C1 segment of cervical spinal cord (tissue), 14 donors: ENCODE data around the gene HPD.

Source experiments
- DNase-seq, 14 donors: peaks; one replicate each; lab custom pipeline; 2025; lab: John Stamatoyannopoulos, UW

HPD gene

DNA sequence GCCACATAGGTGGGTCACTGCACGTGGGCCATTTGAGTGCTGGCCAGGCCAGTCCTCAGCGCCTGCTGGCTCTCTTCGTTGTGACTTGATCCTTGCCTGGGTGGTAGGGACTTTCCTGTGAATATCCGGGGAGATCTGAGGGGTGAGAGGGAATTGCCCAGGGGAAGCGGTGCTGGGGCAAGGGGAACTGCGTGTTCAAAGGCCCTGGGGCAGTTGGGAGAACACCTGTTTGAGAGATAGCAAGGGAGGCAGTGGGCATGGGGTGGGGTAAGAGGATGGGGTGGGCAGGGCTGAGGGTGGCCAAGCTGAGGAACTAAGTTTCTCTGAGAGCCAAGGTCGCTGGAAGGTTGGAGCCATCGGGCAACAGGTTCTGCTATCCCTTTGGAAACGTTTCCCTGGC lies 29.8 kb downstream of the HPD start:
- no peak for DNase-seq

DNA sequence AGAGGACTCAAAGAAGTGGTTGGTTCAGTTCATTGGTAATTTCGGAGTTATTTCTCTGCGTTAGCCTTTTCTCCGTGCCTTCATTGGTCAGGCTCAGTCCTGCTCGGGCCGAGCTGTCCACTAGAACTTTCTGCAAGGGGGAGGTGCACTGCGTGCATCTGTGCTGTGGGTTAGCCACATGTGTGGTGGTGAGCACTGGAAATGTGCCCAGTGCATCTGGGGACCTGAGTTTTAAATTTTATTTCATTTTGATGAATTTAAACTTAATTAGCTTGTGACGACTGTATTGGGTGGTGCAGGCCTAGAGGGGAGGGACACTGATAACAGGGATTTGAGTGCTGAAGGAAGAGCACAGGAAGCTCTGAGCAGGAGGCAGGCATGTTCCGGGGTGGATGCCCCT lies 30.4 kb downstream of the HPD start:
- DNase-seq, result no peak

DNA sequence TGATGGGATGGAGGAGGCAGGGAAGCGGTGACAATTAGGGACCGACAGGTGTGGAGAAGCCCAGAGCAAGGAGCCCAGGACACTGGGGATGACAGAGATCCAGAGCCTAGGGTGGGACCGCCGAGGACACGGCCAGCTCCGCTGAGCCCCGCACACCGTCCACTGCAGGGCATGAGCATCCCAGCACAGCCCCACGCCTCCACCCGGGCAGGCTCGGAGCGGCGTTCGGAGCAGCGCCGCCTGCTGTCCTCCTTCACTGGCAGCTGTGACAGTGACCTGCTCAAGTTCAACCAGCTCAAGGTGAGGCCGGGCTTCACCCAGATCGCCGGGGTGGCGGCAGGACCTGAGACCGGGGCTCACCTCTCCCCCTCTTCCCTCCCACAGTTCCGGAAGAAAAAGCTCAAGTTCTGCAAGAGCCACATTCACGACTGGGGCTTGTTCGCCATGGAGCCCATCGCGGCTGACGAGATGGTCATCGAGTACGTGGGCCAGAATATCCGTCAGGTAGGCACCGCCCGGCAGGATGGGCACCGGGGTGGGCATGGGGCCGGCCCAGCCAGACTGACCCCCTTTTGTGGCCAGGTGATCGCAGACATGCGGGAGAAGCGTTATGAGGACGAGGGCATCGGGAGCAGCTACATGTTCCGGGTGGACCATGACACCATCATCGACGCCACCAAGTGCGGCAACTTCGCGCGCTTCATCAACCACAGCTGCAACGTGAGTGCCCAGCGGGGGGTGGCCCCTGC lies 31.1 kb downstream of the HPD start:
- no peak for DNase-seq

DNA sequence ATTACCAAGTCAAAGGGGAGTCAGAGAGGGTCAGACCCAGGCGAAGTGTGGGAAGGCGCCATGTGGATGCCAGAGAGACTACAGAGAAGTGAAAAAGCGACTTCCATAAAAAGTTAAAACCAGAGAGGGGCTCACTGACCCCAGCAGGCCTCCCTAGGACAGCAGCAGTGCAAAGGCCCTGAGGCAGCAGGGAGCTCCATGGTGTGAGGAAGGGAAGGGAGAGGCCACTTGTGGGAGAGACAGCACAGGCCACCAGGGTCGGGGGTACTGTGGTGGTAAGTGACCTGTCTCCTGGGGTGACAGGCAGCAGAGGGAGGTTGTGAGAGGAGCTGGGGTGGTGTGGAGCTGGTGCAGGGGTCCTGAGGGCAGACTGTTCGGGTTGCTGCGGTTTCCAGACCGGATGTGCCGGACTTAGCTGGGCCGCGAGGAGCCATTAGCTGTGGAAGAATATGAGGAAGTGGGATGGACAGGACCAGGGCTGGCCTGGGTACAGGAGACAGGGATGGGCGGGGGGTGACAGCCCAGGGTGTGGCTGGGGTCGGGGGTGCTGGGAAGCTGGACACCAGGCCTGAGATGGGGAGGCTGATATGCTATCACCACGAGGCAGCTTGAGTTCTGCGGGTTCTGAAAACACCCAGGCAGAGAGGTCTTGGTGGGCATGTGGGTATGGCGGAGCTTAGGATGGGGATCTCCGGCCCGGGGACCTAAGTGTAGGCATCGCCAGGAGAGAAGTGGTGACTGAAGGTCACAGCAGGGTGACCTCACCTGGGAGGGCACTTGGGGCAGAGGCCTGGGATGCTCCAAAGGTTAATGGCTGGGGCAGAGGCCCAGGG lies 32.1 kb downstream of the HPD start:
- DNase-seq, result no peak

DNA sequence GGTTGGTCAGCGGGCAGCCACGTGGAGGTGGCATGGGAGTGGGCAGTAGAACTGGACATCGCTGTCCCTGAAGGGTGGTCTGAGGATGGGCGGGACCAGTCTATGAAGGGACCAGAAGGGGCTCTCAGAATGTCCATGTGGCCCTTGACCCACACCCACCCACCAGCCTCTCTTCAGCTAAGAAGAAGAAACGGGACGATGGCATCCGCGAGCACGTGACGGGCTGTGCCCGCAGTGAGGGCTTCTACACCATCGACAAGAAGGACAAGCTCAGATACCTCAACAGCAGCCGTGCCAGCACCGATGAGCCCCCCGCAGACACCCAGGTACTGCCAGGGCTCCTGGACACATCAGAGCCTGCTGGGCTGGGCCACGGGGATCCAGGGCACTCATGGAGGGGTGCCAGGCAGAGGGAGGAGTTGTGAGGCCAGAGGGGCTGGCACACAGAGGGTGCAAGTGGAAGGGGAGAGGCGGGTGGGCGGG lies 33.6 kb downstream of the HPD start:
- DNase-seq, result no peak

DNA sequence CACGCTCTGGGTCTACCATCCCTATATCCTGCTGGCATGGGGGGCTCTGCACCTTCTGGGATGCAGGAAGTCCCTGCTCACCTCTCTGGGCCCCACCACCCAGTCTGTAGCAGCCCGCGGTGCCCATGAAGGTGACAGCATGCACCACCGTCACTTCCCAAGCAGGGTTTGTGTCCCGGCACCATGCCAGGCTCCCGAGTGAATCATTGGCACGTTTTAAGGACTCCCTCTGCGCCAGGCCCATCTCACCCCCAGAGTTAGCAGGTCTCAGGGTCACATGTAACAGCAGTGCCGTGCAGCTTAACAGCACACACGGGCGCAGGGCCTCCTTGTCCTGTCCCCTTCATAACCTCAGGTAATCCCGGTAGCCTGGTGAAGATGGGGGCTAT lies 34.9 kb downstream of the HPD start:
- DNase-seq, result no peak

DNA sequence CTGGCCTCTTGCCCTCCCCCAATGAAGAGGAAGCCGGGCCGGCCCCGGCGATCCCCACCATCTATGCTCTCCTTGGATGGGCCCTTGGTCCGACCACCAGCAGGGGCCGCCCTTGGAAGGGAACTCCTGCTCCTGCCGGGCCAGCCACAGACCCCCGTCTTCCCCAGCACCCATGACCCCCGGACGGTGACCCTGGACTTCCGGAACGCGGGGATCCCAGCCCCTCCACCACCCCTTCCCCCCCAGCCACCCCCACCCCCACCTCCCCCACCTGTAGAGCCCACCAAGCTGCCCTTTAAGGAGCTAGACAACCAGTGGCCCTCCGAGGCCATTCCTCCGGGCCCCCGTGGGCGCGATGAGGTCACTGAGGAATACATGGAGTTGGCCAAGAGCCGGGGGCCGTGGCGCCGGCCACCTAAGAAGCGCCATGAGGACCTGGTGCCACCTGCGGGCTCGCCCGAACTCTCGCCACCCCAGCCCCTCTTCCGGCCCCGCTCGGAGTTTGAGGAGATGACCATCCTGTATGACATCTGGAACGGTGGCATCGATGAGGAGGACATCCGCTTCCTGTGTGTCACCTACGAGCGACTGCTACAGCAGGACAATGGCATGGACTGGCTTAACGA lies 35.4 kb downstream of the HPD start:
- DNase-seq, result no peak

DNA sequence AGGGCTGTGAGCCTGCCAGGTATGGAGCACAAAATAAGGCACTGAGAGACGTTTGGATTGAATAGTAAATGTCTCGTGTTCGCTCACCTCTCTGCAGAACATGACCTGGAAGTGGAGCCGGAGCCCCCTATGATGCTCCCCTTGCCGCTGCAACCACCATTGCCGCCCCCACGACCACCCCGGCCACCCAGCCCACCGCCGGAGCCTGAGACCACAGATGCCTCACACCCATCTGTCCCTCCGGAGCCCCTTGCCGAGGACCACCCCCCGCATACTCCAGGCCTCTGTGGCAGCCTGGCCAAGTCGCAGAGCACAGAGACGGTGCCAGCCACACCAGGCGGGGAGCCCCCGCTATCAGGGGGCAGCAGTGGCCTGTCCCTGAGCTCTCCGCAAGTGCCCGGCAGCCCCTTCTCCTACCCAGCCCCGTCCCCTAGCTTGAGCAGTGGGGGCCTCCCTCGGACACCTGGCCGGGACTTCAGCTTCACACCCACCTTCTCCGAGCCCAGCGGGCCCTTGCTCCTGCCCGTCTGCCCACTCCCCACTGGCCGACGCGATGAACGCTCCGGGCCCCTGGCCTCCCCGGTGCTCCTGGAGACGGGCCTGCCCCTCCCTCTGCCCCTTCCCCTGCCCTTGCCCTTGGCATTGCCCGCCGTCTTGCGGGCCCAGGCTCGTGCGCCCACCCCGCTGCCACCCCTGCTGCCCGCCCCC lies 36.1 kb downstream of the HPD start:
- no peak for DNase-seq

DNA sequence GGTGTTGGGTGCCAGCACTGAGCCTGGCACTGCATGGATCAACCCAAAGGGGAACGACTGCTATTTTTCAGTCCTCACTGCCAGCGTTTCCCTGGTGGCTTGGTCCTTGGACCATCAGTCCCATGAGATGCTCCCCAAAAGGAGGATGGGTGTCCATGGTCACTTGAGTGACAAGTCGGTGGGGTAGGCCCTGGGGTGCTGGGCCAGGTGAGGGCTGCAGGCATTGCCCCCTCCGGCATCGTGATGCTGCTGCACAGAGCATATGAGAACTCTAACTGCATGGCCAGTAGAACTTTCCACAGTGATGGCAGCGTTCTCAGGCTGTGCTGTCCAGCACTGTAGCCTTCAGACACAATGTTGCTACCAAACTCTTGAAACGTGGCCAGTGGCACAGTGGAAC lies 38.6 kb downstream of the HPD start:
- DNase-seq, result no peak

DNA sequence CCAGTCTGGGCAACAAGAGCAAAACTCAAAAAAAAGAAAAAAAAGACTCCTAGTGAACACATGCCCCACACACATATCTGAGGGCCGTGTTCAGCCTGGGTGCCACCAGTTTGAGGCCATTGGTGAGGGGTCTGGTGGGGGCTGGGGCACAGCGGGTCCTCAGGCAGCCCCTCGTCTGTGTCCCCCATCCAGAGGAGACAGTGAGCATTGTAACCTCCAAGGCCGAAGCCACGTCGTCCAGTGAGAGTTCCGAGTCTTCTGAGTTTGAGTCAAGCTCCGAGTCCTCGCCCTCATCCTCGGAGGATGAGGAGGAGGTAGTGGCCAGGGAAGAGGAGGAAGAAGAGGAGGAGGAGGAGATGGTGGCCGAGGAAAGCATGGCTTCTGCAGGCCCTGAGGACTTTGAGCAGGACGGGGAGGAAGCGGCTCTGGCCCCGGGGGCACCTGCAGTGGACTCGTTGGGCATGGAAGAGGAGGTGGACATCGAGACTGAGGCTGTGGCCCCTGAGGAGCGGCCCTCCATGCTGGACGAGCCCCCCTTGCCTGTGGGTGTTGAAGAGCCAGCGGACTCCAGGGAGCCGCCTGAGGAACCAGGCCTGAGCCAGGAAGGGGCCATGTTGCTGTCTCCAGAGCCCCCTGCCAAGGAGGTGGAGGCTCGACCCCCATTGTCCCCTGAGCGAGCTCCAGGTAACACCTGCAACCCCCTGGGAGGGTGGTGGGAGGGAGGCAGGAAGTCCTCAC lies 39.3 kb downstream of the HPD start:
- DNase-seq, result no peak

DNA sequence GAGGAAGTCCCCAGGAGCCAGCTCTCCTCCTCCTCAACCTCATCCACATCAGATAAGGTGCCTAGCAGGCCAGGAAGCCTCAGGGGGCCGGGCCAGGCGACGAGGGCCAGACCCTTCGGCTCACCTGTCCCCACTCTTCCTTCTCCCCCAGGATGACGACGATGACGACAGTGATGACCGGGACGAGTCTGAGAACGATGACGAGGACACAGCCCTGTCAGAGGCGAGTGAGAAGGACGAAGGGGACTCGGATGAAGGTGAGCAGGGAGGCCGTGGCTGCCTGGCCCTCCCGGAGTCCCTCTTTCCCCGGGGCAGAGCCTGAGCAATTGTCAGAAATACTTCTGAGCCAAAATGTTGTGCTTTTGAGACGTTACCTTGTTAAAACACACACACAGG lies 41.0 kb downstream of the HPD start:
- DNase-seq, result no peak

DNA sequence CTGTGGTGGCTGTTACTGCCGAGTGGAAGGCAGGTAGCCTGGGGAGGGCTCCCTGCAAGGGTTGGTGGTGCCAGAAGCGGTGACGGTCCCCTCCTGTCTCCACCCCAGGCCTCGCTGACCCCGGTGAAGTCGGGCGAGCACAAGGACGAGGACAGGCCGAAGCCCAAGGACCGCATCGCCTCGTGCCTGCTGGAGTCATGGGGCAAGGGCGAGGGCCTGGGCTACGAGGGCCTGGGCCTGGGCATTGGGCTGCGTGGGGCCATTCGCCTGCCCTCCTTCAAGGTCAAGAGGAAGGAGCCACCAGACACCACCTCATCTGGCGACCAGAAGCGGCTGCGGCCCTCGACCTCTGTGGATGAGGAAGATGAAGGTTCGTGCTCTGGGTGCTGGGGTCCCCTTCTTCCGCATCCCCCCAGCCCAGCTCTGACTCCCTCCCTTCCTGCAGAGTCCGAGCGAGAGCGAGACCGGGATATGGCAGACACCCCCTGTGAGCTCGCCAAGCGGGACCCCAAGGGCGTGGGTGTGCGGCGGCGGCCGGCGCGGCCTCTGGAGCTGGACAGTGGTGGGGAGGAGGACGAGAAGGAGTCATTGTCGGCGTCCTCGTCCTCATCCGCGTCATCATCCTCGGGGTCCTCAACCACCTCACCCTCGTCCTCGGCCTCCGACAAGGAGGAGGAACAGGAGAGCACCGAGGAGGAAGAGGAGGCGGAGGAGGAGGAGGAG lies 41.6 kb downstream of the HPD start:
- no peak for DNase-seq

DNA sequence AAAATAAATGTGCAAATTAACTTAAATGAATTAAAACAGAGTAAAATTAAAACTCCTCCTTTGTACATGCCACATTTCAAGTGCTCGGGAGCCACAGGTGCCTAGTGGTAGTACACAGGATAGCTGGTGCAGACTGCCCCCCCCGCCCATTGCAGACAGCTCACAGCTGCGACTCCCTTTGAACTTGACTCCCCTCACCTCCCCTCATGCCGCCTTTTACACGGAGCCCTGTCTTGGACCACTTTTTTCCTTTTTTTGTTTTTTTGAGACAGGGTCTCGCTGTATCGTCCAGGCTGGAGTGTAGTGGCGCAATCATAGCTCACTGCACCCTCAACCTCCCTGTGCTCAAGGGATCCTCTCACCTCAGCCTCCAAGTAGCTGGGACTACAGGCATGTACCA lies 43.4 kb downstream of the HPD start:
- DNase-seq, result no peak

DNA sequence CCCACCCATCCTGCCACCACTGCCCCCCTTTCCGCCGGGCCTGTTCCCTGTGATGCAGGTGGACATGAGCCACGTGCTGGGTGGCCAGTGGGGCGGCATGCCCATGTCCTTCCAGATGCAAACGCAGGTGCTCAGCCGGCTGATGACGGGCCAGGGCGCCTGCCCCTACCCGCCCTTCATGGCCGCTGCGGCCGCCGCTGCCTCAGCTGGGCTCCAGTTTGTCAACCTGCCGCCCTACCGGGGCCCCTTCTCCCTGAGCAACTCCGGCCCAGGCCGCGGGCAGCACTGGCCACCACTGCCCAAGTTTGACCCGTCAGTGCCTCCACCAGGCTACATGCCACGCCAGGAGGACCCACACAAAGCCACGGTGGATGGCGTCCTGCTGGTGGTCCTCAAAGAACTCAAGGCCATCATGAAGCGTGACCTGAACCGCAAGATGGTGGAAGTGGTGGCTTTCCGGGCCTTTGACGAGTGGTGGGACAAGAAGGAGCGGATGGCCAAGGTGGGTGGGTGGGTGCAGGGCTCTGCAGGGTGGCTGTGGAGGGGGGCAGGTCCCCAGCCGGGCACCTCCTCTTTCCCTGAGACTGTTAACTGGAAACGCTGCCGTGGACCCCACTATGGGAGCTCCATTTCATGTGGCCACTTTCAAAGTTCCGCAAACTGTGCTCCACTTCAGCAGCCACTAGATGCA lies 44.1 kb downstream of the HPD start:
- DNase-seq, result no peak

DNA sequence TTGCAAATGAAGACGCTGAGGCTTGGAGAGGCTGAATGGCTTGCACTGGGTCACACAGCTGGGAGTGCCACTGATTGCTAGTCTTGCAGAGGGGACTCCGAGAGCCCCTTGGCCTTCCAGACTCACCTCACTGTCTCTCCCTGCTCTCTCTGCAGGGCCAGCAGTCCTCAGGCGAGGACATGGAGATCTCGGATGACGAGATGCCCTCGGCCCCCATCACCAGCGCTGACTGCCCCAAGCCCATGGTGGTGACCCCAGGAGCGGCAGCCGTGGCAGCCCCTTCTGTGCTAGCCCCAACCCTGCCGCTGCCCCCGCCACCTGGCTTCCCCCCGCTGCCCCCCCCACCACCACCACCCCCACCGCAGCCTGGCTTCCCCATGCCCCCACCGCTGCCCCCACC lies 44.7 kb downstream of the HPD start:
- DNase-seq, result no peak

DNA sequence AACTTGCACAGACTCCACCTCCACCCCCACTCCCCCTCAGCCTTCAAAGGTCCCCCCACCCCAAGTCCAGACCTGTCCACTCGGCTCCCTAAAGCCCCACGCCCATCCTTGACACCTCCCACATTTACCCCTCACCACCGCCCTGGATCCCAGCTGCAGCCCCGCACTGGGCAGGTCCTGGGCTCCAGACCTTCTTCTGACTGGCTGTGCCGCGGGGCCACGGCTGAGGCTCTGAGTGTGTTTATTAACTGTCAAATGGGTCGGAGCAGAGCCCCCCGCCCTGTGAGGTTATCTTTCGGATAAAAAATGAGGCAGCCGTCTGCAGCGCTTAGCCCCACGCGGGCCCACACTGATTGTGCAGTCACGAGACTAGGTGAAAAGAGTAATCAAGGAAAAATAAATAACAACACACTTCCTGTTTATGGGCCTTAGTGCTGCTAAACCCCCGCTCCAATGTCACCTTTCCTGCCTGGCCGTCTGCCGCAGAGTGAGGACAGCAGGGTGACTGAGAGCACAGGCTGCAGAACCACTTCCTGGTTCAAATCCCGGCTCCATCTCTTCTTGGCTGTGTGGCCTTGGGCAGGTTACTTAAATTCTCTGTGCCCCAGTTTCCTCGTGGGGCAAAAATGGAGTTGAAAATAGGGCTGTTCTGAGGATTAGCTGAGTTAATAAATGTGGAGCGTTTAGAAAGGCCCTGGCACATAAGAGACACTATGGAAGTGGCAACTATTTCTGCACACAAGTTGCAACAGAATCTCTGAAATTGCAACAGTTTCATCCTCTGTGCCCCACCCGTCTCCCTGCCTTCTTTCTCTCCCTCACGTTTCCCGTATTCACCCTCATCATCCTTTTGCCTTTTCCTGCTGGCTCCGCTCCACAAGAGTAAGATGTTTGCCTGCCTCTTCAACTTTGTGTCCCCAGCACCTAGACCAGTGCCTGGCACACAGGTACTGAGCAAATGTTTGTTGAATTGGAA lies 45.5 kb downstream of the HPD start:
- DNase-seq, result no peak

DNA sequence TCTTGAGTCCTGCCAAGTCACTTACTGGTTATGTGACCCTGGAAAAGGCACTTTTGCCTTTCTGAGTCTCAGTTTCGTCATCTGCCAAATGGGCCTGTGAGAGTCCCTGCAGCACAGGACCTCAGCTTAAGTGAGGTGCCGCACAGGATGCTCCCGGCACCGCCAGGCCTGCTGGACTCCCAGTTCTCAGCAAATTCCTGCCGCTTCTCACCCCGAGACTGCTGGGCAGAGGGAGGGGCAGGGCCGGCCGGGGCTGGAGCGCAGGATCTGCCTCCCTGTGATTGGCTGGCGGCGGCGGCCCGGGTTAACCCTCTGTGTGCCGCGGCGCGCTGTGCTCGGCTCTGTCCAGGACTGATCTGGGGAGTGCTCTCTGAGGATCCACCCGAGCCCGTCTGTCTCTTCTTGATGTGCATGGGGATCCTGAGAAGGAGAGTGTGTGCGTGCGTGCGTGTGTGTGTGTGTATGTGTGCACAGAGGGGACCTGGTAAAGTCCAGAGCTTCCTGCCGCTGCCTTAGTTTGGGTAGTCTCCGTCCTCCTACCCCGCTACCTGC lies 46.3 kb downstream of the HPD start:
- peak in 9 of 14 donors; percentile 14 to 81 (median 43) for DNase-seq
